HG03521 (cell line): ENCODE data around the gene CFAP43.
A peak's percentile ranks its signal among the peaks of the same experiment; 100 is the strongest.

Experiments
- ATAC-seq: cut with Tn5 transposase; IDR thresholded peaks from one replicate; pipeline ENCODE4 v1.9.1; 2021; ENCODE audit warnings: mild to moderate bottlenecking, moderate library complexity; ENCODE audit not compliant: unreplicated experiment

CFAP43 gene, protein sequence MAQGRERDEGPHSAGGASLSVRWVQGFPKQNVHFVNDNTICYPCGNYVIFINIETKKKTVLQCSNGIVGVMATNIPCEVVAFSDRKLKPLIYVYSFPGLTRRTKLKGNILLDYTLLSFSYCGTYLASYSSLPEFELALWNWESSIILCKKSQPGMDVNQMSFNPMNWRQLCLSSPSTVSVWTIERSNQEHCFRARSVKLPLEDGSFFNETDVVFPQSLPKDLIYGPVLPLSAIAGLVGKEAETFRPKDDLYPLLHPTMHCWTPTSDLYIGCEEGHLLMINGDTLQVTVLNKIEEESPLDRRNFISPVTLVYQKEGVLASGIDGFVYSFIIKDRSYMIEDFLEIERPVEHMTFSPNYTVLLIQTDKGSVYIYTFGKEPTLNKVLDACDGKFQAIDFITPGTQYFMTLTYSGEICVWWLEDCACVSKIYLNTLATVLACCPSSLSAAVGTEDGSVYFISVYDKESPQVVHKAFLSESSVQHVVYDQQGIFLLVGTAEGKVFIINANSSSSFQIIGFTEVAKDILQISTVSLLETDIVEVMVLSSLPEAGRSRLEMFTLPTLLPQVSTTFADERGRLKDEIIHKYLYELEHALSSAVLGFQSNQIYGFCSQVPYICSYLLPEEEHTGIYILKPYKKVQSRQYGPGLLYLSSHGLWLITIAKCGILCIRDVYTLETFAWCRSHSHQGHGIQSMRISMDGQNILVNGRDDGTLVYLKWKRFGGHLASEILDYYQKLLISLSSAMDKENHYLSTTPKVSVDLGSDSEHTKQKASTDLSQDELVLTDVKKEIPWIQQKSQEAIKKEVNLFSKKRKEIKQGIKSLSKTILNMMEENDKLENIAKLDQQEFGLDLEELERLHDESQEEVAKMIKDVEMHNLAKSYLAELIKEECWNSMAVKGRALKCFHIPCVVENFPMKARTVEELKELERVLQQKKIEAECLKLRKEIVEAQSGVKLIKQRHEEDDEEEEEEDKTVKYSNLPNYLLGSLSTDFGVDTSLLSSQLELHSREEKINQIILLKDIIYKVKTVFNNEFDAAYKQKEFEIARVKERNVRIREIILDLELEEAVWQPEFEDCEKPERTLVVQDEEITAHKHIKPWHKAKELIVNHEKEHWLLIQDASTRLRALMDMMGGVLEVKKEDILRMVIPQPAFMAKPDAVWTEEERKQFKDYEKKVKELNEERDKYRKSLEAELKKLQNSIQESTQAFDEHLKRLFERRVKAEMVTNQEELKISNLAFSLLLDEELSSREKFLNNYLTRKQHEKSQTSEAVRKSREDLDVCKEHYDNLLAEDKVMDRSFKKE (N-terminal part only)

DNA sequence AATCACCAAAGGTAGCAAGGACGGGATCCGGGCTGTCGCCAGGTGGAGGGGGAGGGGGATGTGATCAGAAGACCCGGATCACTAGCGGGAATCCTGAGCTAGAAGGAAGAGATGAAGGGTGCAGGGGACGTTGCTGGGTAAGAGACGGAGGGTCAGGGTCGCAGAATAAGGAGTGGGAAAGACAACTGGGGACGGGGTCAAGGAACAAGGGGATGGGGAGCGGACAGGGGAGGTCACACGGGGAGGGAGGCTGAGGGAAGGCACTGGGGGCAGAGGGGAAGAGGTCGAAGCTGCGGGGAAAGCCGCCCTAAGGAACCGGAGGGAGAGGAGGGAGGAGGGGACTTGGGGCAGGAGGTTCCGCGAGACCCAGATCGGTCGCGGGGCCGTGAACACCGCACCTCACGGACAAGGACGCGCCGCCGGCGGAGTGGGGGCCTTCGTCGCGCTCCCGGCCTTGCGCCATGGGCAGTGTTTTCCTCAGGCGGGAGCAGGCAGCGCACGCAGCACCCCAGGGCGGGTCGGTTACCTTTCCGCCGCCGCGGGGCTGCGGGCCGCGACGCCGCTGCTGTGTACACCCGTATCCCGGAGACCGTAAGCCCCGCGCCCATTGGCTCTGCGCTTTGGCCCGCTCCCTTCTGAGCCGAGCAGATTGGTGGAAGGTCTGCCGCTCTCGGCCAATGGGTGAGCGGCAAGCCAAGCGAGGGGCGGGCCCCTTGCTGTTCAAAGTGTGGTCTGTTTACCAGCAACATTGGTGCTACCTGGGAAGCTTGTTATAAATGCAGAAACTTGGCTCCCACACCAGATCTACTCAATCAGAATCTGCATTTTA lies at the start of gene CFAP43:
TSS of gene CFAP43 (minus strand) at position 581 of the 829 bp plus-strand sequence. CDS start at position 463, 118 bp downstream.
- ATAC-seq: peak; percentile 100

DNA sequence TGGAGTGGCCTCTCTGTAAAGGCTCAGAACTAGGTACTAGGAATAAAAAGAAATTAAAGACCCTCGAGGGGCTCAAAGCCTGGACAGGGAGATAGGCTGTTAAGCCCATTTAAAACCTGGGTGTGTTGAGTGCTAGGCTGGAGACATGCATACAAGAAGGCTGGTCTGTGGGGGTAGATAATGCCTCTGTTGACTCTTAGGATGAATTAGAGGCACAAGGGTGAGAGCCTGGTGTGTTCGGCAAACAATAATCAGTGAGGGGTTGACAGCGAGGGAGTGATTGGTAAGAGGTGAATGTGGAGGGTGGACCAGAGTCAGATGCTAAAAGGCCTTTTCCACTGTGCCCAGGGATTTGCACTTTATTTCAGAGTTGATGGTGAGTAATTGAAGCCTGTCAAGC lies 49.5 kb upstream of the CFAP43 start:
- ATAC-seq: no peak

GRCh38 chr10:104279550-104280259 lies 47.5 kb upstream of the CFAP43 start:
- ATAC-seq: no peak

GRCh38 chr10:104277785-104278184 lies 45.6 kb upstream of the CFAP43 start:
- no peak for ATAC-seq

DNA sequence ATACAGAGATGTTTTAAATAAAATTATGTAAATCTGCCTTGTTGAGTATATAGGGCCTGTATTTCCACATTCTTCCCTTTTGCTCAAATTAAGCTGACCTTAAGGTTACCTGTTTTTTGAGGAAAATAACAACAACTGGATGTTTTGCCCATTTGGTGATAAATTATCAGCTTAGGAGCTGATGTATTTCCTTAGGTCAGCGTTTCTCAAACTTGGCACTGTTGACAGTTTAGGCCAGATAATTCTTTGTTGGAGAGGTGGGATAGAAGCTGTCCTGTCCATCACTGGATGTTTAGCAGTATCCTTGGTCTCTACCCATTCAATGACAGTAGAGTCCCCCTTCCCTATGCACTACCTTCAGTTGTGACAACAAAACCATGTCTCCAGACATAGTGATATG lies 44.0 kb upstream of the CFAP43 start:
- no peak for ATAC-seq

- ATAC-seq: peak; percentile 64
Measured at GRCh38 chr10:104274762-104275721, 42.9 kb upstream of the CFAP43 start.

- no peak for ATAC-seq
Measured at GRCh38 chr10:104273899-104274575, 41.9 kb upstream of the CFAP43 start.

DNA sequence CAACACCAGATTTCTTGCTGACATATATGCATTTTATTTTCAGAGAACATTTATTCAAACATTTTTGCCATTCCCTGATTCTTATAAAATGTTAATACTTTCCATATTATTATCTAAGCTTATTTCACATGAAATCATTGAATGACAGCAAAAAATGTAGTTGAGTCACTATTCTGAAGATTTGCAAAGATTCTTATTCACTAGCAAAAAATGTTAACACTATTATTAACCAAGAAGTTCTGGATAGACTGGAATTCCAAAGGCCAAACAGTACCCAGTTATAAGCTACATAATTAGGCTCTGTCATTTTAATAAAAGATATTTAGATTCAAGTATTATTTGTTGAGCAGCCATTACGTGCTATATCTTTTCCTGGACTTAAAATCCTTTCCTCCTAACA lies 41.1 kb upstream of the CFAP43 start:
- ATAC-seq: no peak

- ATAC-seq: peak; percentile 99
Measured at GRCh38 chr10:104268713-104269645, 36.8 kb upstream of the CFAP43 start, which contains the start of gene GSTO2. Gene GSTO2, plus strand, starts transcription at chr10:104269184. Its CDS starts 5,732 bp downstream, at chr10:104274916.

GRCh38 chr10:104268405-104268712 lies 36.2 kb upstream of the CFAP43 start:
- ATAC-seq: no peak

DNA sequence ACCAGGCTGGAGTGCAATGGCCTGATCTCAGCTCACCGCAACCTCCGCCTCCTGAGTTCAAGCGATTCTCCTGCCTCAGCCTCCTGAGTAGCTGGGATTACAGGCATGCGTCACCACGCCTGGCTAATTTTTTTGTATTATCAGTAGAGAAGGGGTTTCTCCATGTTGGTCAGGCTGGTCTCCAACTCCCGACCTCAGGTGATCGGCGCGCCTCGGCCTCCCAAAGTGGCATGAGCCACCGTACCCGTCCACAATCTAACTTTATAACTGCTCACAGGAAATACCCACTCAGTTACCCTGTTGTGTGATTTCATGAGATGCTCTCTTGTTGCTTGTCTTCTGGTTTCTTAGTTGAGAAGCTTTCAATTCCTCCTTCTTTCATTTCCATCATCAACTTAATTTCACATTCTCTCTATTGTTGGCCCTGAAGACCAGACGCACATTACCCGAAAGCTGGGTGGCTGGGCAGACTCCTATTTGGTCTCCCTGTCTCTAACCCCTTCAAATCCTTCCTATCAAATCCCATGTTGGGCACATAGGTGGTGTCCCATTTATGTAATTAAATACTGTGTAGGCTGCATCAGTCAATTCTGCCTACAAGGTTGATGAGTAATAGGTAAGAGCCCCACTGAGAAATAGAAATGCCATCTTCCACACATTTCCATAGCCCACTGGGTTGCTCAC lies 35.7 kb upstream of the CFAP43 start:
- ATAC-seq: no peak

- ATAC-seq: no peak
Measured at GRCh38 chr10:104264783-104265182, 32.6 kb upstream of the CFAP43 start.

DNA sequence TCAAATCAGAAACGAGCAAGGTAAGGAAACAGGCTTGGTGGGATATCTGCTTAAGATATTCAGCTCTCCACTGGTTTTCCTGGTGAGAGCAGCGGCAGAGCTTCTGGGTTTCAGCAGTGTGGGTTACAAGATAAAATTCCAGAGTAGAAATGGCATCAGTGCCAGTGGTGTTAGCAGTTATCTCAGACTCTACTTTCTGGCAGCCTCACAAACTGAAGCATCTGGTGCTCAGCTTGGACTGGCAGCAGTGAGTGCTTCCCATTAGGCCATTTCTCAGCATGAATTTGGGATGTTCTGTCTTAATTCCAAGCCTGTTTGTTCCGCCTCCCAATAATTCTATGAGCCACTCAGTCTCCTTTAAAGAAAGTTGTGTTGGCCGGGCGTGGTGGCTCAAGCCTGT lies 29.9 kb upstream of the CFAP43 start:
- ATAC-seq: no peak

DNA sequence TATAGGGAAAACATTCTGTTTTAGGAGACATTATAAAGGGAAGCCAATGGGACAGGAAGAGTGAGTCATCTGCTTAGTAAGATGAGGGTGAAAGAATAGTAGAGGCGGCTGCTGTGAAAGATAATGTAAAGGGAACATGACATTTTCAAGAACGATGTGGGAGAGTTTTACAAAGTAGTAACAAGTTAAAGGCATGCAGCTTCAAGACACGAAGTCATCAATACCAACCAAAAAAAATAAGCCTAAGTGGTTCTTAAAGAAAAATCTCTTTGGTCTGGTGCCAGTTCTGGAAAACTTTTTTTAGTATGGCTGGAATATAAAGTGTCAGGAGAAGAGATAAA lies 28.6 kb upstream of the CFAP43 start:
- ATAC-seq: no peak

- ATAC-seq: no peak
Measured at GRCh38 chr10:104259999-104260774, 28.0 kb upstream of the CFAP43 start.

GRCh38 chr10:104259456-104259855 lies 27.3 kb upstream of the CFAP43 start:
- no peak for ATAC-seq
